Measurements from ENCODE around the gene ARHGEF7.
"Not testable (repeated sequence)": the region's sequence is repeated elsewhere in the genome, so short reads cannot be mapped to it uniquely, and the experiment has no call there.

The ARHGEF7 gene

DNA sequence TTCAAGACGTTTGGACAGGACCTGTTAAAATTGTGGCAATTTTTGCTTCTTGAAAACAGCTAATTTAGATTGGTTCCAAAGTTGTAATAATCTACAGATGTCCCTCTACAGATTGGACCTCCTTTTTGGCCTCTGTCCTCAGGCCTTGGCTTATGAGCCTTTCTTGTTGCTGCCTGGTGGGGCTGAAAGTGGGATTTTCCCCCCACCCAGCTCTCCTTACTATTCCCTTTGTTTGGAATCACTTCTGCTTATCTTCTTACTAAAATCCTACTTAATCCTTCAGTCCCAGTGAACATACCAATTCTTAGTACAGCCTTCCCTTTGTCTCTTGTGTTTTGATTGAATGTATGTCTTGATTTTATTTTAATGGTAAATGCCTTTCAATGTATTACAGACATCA lies 141.8 kb downstream of the ARHGEF7 start:
- DNase-seq, result no peak

DNA sequence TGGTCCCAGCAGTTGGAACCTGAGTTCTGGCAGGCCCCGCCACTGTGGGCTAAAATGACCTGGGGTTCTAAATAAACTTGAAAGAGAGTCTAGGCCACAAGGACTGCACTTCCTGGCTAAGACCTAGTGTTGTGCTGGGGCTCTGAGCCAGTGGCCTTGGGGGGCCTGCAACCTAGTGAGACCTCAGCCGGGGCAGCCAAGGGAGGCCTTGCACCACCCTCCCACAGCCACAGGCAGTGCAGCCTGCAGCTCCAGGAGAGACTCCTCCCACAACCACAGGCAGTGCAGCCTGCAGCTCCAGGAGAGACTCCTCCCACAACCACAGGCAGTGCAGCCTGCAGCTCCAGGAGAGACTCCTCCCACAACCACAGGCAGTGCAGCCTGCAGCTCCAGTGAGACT lies 142.8 kb downstream of the ARHGEF7 start:
- DNase-seq, result not testable (repeated sequence)

GRCh38 chr13:111258637-111259036 lies 143.5 kb downstream of the ARHGEF7 start:
- no peak for DNase-seq

DNA sequence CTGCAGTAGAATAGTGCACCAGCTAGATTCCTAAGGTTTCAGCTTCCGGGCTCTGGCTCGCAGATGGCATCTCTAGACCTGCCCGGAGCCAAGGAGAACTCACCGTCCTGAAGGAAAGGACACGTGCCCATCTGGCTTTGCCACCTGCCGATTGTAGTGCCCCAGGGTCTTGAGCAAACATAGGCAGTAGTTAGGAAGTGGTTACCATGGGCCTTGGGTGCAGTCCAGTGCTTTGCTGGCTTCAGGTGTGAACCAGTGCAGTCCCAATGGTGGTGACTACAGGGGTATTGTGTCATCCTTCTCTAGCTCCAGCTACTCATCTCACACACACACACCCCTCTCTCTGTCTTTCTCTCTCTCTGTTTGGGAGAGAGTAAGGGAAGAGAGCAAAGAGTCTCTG lies 143.9 kb downstream of the ARHGEF7 start:
- no peak for DNase-seq

- DNase-seq, result no peak
Observed at GRCh38 chr13:111261326-111261725, 146.2 kb downstream of the ARHGEF7 start.

DNA sequence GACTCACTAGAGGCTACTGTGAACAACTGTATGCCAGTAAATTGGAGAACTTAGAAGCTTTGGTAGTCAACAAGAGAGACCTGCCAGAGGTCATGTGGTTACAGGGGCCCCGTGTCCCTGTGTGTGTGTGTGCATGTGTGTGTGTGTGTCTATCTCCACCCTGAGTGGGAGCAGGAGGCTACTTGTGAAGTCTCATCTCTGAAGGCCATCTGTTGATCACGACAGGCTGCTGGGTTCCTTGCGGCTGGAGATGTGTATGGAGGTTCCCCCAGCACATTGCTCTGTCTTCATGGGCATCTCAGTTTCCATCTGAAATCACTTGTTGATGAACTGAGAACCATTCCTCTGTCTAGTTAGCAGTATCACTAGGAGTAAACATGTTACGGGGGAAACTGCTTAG lies 147.2 kb downstream of the ARHGEF7 start:
- DNase-seq, result no peak

DNA sequence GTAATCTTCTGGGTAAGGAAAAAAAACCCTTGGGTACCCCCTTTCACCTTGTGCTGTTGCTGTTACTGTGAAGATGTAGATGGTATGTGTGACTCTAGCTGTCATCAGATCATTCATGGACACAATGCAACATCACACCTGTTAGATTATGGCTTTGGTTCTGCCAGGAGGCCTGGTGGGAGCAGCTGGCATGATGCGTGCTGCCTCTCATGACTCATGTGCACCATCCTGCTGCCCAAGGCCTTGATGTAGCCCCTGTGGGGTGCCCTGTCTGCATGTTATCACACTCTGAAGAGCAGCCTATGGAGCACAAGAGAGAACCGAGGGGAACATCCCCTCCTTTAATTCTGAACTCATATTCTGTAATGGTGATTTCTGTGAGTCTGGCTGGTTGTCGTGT lies 147.6 kb downstream of the ARHGEF7 start:
- DNase-seq, result no peak

DNA sequence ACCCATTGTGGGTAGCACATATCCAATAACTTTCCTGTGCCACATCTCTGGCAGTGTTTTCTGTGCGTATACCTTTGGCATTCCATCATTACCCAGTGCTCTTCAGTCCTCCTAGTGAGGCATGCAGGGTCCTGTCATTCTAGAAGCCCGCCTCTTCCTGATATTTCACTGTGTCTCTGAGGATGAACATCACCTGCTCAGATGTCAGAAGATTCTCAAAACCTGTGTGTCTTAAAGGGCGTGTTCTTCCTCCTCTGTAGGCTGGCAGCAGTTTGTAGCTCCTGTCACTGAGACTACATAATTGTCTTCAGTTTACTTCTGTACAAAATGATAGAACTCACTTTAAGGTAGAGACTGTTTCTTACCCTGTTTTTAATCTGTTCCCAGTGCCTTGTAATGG lies 148.5 kb downstream of the ARHGEF7 start:
- no peak for DNase-seq

GRCh38 chr13:111265006-111265700 lies 150.0 kb downstream of the ARHGEF7 start:
- no peak for DNase-seq

GRCh38 chr13:111265701-111266035 lies 150.6 kb downstream of the ARHGEF7 start:
- DNase-seq, result no peak

- no peak for DNase-seq
Observed at GRCh38 chr13:111267205-111267604, 152.1 kb downstream of the ARHGEF7 start.

DNA sequence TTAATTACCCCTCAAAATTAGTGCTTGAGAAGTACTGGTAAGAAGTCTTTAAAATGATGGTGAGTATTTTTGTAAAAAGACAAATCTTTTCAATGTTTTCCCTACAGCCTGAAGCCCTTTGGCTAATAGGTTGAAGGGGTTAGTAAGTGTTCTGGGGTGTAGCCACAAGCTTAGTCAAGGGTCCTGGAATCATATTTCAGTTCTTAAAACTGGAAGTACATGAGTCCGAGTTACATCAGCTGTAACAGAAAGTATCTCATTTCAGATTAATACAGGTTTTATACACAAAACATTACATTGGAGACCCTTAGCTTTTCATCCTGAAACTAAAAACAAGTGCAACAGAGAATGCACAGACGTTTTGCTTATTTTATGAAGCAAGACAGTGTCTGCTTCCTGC lies 152.7 kb downstream of the ARHGEF7 start:
- DNase-seq, result no peak

DNA sequence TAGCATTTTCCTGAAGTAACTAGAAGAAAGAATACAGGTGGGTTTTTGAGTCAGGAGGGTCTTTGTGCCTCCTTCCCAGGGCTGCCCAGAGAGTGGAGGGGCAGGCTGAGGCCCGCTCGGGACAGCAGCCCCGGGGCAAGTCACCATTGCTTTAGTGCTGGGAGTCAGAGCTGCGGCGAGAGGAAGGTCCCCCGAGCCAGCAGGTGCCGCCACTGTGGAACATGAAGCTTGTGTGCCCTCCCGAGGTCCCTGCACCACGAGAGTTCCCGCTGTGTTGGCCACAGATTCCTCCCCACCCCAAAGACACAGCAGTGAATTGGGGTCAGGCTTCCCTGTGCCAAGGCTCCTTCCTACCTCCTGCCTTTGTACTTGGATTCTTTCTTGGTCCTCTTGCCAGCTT lies 154.4 kb downstream of the ARHGEF7 start:
- DNase-seq, result no peak

GRCh38 chr13:111270126-111270525 lies 155.0 kb downstream of the ARHGEF7 start:
- DNase-seq, result no peak

DNA sequence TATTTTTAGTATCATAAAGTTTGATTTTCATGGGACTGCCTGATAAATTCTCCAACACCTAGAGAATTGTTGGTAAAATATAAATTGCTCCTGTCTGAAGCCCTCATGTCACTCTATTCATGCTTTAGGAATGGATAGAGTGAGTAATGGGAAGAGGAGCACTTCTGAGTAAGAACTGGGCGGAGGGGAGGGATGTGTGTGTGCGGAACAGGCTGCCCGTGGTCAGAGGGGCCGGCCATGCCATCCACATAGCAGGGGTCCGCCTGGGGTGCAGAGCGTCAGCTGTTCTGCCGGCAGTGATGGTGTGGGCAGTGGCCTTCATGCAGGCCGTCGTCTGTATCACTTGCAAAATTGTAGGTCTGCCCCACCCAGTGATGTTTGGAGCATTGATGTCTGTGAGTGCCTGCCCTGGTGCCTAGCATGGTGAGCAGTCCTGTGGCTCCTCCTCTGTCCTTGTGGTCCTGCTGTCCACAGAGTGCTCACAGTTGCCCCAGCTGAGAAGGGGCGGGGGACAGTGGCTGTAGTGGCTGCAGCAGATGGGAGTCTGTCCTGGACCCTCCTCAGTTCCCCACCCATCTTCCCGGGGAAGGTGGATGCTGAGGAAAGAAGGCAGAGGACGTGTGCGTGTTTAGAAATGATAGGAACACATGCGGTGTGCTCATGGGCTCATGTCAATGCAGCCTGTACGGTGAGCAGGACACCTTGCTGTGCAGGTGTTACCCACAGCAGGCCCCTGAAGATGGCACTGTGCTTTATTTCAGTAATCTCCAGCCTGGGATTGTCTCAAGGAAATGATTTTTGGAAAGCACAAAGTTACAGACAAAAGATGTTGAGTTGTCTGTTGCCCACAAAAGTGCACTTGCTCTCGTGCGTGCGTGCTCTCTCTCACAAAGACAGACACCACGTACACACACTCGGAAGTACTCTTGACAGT lies 155.9 kb downstream of the ARHGEF7 start:
- no peak for DNase-seq

GRCh38 chr13:111272117-111272516 lies 157.0 kb downstream of the ARHGEF7 start:
- no peak for DNase-seq

- no peak for DNase-seq
Observed at GRCh38 chr13:111275382-111275781, 160.3 kb downstream of the ARHGEF7 start.

DNA sequence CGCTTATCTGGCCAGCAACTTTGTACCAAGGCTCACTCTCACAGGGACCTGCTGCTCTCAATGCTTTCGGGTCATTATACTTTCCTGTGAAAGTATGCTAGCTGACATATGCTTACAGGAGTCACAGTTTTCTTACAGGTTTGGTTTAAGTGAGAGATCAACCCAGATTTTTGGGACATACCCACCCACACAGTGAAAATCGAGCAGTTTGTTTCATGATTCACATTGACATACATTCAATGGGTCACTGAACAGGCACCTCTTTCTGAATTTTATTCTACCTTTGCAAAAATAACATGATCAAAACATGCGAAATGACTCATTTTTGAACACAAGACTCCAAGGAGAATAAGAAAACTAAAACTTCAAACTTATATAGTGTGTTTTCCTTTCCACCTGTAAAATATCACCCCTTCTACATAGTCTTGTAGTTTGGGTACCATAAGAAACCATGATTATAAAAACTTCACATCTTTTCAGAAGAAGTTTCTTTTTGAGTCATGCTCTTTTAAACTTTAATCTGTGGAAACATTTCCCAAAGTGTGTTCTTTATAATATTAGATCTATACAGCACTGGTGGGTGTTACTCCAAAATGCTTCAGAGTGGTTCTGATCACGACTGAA lies 161.0 kb downstream of the ARHGEF7 start:
- DNase-seq, result no peak

DNA sequence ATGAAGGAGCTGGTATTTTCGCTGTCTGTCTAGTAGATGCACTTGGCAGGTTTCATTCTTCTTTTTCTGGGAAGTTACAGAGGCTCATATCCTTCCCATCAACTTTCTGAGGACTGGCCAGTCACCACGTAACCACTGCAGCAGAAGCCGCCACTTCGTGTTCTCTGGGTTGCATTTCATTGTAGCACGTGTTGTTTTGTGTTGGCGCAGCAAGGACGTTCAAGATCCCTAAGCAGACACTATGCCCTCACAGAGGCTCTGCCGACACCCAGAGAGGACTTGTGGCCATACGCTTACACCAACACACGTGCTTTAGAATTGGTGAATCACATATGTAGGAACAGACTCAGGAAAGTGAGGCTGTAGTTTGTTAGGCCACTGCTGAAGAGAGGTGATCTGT lies 163.1 kb downstream of the ARHGEF7 start:
- no peak for DNase-seq

DNA sequence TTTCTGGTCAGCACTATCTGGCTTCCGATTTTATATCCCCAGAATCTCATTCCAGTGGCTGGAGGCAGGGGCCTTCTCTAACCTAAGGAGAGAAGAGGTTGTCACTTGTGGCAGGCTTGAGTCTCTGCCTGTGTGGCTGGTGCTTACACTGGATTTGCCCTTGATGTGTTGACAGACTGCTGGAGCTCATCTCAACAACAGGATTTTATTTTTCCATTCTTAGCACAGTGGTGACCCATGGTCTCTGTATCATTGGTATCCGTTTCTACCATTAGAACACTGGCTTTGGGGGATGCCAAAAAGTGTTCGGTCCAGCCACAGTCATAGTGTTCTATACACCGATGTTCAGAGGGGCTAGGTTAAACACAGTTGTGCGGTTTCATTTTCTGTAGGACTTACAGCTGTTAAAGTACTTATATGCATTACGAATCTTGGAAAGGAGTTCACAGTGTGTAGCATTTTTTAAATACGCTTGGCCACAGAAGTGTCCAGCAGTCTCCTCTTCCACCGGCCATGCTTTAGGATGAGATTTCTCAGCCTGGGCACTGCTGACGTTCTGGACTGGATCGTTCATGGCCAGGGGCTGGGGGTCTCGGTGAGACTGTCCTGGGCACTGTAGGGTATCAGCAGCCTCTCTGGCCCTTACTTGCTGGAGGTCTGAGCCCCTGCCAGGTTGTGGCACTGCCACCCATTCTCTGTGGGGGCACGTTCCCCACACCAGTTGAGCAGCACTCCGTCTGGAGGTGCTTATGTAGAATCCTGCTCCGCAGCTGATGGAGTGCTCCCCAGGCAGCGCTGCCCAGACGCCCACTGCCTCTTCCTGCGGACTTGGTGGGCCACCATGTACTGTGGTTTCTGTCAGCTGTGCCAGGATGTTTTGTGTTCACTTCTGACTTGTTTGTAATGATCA lies 163.9 kb downstream of the ARHGEF7 start:
- no peak for DNase-seq

DNA sequence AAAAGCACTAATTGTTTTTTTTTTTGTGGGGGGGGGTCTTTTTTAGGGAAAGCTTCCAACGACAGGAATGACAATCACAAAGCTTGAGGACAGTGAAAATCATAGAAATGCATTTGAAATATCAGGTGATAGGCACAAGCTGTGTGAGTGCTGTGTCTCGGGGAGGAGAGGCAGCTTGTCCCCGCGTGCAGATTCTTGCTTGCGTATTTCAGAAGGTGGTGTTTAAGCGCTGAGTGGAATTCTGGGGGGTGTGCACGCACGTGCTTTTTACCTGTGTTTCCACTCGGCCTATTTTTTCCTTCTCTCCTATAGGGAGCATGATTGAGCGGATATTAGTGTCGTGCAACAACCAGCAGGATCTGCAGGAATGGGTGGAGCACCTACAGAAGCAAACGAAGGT lies 165.1 kb downstream of the ARHGEF7 start:
- DNase-seq, result no peak

- no peak for DNase-seq
Observed at GRCh38 chr13:111280681-111281585, 165.8 kb downstream of the ARHGEF7 start.
